DOHH2 (cell line): ENCODE results near the gene MAP1LC3B2.

Experiments used
- EZH2phosphoT487 ChIP-seq: fragments of 200-600 bp; sonication (generic); IDR thresholded peaks from 2 replicates; pipeline ENCODE4 v1.6.1; 2017; ENCODE audit warnings: borderline replicate concordance, mild to moderate bottlenecking, antibody characterized with exemption, low read length, moderate library complexity, mixed read lengths
- TF ChIP-seq, protein P1 (sequence below): fragments of 200-600 bp; sonication (generic); IDR thresholded peaks from one replicate; pipeline ENCODE4 v1.5.1; 2014; ENCODE audit warnings: antibody characterized with exemption, mild to moderate bottlenecking, low read depth, low read length; ENCODE audit not compliant: poor library complexity, severe bottlenecking

DNA sequence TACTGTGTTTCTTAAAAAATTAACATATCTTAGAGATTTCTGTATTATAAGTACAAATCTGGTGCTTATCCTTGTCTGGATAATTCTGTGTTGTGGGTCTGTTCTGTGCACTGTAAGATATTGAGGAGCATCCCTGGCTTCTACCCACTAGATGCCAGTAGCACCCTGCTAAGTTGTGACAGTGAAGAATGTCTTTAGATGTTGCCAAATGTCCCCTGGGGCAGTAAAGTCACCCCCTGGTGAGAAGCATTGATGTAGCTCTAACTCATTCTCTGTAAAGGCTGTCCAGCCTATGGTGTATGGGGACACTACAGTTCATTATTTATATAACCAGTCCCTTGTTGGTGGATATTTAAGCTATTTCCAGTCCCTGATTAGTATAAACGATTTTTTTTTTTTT, 31.4 kb downstream of the MAP1LC3B2 start:
- TF ChIP-seq, protein P1, sequence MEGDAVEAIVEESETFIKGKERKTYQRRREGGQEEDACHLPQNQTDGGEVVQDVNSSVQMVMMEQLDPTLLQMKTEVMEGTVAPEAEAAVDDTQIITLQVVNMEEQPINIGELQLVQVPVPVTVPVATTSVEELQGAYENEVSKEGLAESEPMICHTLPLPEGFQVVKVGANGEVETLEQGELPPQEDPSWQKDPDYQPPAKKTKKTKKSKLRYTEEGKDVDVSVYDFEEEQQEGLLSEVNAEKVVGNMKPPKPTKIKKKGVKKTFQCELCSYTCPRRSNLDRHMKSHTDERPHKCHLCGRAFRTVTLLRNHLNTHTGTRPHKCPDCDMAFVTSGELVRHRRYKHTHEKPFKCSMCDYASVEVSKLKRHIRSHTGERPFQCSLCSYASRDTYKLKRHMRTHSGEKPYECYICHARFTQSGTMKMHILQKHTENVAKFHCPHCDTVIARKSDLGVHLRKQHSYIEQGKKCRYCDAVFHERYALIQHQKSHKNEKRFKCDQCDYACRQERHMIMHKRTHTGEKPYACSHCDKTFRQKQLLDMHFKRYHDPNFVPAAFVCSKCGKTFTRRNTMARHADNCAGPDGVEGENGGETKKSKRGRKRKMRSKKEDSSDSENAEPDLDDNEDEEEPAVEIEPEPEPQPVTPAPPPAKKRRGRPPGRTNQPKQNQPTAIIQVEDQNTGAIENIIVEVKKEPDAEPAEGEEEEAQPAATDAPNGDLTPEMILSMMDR = no peak
- no peak for TF ChIP-seq EZH2phosphoT487
